HCT116 (cell line): ENCODE measurements around the gene KCNA3. TPM values are rescaled to one million over a fixed set of nuclear protein-coding genes. Genes with fewer than 3 reads are reported as not detected.

ENCODE experiments used
- ATAC-seq: fragments of 200-7000 bp; cut with Tn5 transposase; 2 replicates; pipeline ENCODE4 v1.9.1; 2020; ENCODE audit warnings: mild to moderate bottlenecking, moderate library complexity
- BruUV-seq: library from RNA; stranded (reverse); fragments of 400-500 nt; replicated peaks from 2 replicates; lab custom pipeline; 2021; lab: Mats Ljungman, UMichigan
- CTCF ChIA-PET: fragments of 300-600 bp; sonication (Branson Sonifier 250); formaldehyde crosslinking; loops from one replicate; lab custom pipeline; 2021; ENCODE audit warnings: antibody characterized with exemption; lab: Charles Lee
- POLR2A ChIA-PET: fragments of 300-600, 350-600 bp; sonication (Branson Sonifier 250); formaldehyde crosslinking; loops from one replicate; lab custom pipeline; 2021; ENCODE audit warnings: antibody characterized with exemption; lab: Charles Lee
- RAD21 ChIA-PET, 2 experiments: fragments of 300-600 bp; sonication (Branson Sonifier 250); formaldehyde crosslinking; loops; one replicate each; lab custom pipeline; 2023; ENCODE audit warnings: low total read pairs in 2 of 2; ENCODE audit not compliant: uncharacterized antibody in 2 of 2, unreplicated experiment in 2 of 2, low non-redundant PET in 1 of 2; lab: Charles Lee
- DNase-seq: peaks from one replicate; pipeline ENCODE4 v3.0.0-alpha.2; 2010; ENCODE audit warnings: low read depth, low spot score
- H2AFZ ChIP-seq: fragments of 200-600 bp; shearing (Covaris generic), sonication (generic); 2 replicates; pipeline ENCODE4 v1.6.1; 2017; ENCODE audit warnings: low read depth, mixed run types, mixed read lengths, antibody characterized with exemption, low read length; ENCODE audit not compliant: poor library complexity, severe bottlenecking
- H3K27ac ChIP-seq: 2 replicates; pipeline ENCODE4 v1.5.1; 2012; ENCODE audit warnings: low read depth, low read length
- H3K27me3 ChIP-seq: fragments of 200-600 bp; sonication (generic); 2 replicates; pipeline ENCODE4 v1.6.1; 2016; ENCODE audit warnings: mixed run types, low read length, mixed read lengths; ENCODE audit not compliant: insufficient read depth
- H3K36me3 ChIP-seq, 2 experiments: fragments of 200-500 bp in 1 of 2; fragments of 200-600 bp in 1 of 2; sonication (Bioruptor generic) in 1 of 2; sonication (generic) in 1 of 2; 2 replicates each; pipeline versions ENCODE4 v1.5.1 to v1.6.1; 2014 to 2016; ENCODE audit warnings: low read length in 2 of 2, inconsistent platforms in 1 of 2, mixed read lengths in 1 of 2, mixed run types in 1 of 2; ENCODE audit not compliant: insufficient read depth in 2 of 2, control insufficient read depth in 1 of 2
- H3K4me1 ChIP-seq, 2 experiments: fragments of 200-600 bp in 1 of 2; sonication (generic) in 1 of 2; 2 replicates each; pipeline versions ENCODE4 v1.5.1 to v1.6.1; 2012 to 2017; ENCODE audit warnings: low read length in 2 of 2, inconsistent platforms in 1 of 2, mild to moderate bottlenecking in 1 of 2, mixed read lengths in 1 of 2, mixed run types in 1 of 2, moderate library complexity in 1 of 2; ENCODE audit not compliant: insufficient read depth in 2 of 2, control insufficient read depth in 1 of 2
- H3K4me2 ChIP-seq: fragments of 200-600 bp; sonication (generic); 2 replicates; pipeline ENCODE4 v1.6.1; 2017; ENCODE audit warnings: mixed run types, low read length, mixed read lengths
- H3K4me3 ChIP-seq, 2 experiments: fragments of 200-600 bp in 1 of 2; sonication (generic) in 1 of 2; replicated peaks in 1 of 2; 2 replicates each; pipeline ENCODE4 v1.5.1; 2011 to 2016; ENCODE audit warnings: low read length in 2 of 2, control low read depth in 1 of 2, low read depth in 1 of 2, mild to moderate bottlenecking in 1 of 2, mixed read lengths in 1 of 2, mixed run types in 1 of 2
- H3K79me2 ChIP-seq: fragments of 200-600 bp; sonication (generic); 2 replicates; pipeline ENCODE4 v1.6.1; 2017; ENCODE audit warnings: mild to moderate bottlenecking, mixed run types, low read length, moderate library complexity, mixed read lengths; ENCODE audit not compliant: insufficient read depth
- H3K9ac ChIP-seq: fragments of 200-600 bp; sonication (generic); 2 replicates; pipeline ENCODE4 v1.6.1; 2016; ENCODE audit warnings: low read length, mixed read lengths
- H3K9me2 ChIP-seq: fragments of 200-600 bp; sonication (generic), shearing (Covaris generic); 2 replicates; pipeline ENCODE4 v1.6.1; 2017; ENCODE audit warnings: mixed run types, mild to moderate bottlenecking, moderate library complexity; ENCODE audit not compliant: insufficient read depth
- H3K9me3 ChIP-seq, 2 experiments: fragments of 200-500 bp in 1 of 2; fragments of 200-600 bp in 1 of 2; sonication (Bioruptor generic) in 1 of 2; sonication (generic) in 1 of 2; 2 replicates each; pipeline ENCODE4 v1.6.1; 2014 to 2017; ENCODE audit warnings: low read length in 2 of 2, mixed read lengths in 2 of 2, inconsistent platforms in 1 of 2, low read depth in 1 of 2, mild to moderate bottlenecking in 1 of 2, mixed run types in 1 of 2, moderate library complexity in 1 of 2; ENCODE audit not compliant: control insufficient read depth in 1 of 2, insufficient read depth in 1 of 2
- H4K20me1 ChIP-seq: fragments of 200-600 bp; sonication (generic), shearing (Covaris generic); 2 replicates; pipeline ENCODE4 v1.6.1; 2017; ENCODE audit warnings: mixed run types, mild to moderate bottlenecking, moderate library complexity; ENCODE audit not compliant: insufficient read depth
- CEBPB ChIP-seq: IDR thresholded peaks from 2 replicates; pipeline ENCODE4 v1.6.1; 2012; ENCODE audit warnings: low read depth
- EGR1 ChIP-seq: IDR thresholded peaks from 2 replicates; pipeline ENCODE4 v1.6.1; 2012; ENCODE audit warnings: low read depth
- ELF1 ChIP-seq: IDR thresholded peaks from 2 replicates; pipeline ENCODE4 v1.6.1; 2012; ENCODE audit warnings: low read depth, borderline replicate concordance
- FOSL1 ChIP-seq: IDR thresholded peaks from 2 replicates; pipeline ENCODE4 v1.6.1; 2012; ENCODE audit warnings: low read depth
- POLR2A ChIP-seq: IDR thresholded peaks from 2 replicates; pipeline ENCODE4 v1.7.0; 2011; ENCODE audit warnings: borderline replicate concordance; ENCODE audit not compliant: insufficient read depth, insufficient read length; ENCODE audit errors: extremely low read depth
- POLR2AphosphoS5 ChIP-seq: IDR thresholded peaks from 2 replicates; pipeline ENCODE4 v1.6.1; 2011; ENCODE audit warnings: mild to moderate bottlenecking, low read depth, low read length, moderate library complexity
- RAD21 ChIP-seq: IDR thresholded peaks from 2 replicates; pipeline ENCODE4 v1.6.1; 2012; ENCODE audit warnings: low read depth, mild to moderate bottlenecking
- SIN3A ChIP-seq: IDR thresholded peaks from 2 replicates; pipeline ENCODE4 v1.6.1; 2012; ENCODE audit warnings: low read depth
- SP1 ChIP-seq: IDR thresholded peaks from 2 replicates; pipeline ENCODE4 v1.6.1; 2012; ENCODE audit warnings: low read depth
- SRF ChIP-seq: IDR thresholded peaks from 2 replicates; pipeline ENCODE4 v1.6.1; 2012; ENCODE audit warnings: low read depth
- TCF7L2 ChIP-seq: IDR thresholded peaks from 2 replicates; pipeline ENCODE4 v1.7.0; 2011; ENCODE audit warnings: borderline replicate concordance, inconsistent platforms; ENCODE audit not compliant: insufficient read depth, insufficient read length; ENCODE audit errors: extremely low read depth
- YY1 ChIP-seq: IDR thresholded peaks from 2 replicates; pipeline ENCODE4 v1.6.1; 2011; ENCODE audit warnings: low read length, low read depth, moderate library complexity, mild to moderate bottlenecking; ENCODE audit not compliant: insufficient replicate concordance; ENCODE audit errors: extremely low read depth
- intact Hi-C: fragments of 100-400 bp; cut with micrococcal nuclease; formaldehyde crosslinking; loops from 2 replicates; pipeline ENCODE4 v1.10.0; 2022
- total RNA-seq: library from RNA; stranded (reverse); gene quantifications from one replicate; pipeline ENCODE4 v1.2.1, GENCODE V29; 2021; ENCODE audit not compliant: unreplicated experiment
- TF ChIP-seq, protein P1 (sequence below), 3 experiments: fragments of 200-600 bp in 1 of 3; sonication (generic) in 1 of 3; IDR thresholded peaks in 2 of 3; conservative IDR thresholded peaks in 1 of 3; 2 replicates each; pipeline ENCODE4 v1.5.1; 2012 to 2017; ENCODE audit warnings: low read depth in 2 of 3, low read length in 2 of 3, antibody characterized with exemption in 1 of 3, borderline replicate concordance in 1 of 3, control low read depth in 1 of 3, mild to moderate bottlenecking in 1 of 3, mixed read lengths in 1 of 3, mixed run types in 1 of 3, moderate library complexity in 1 of 3; ENCODE audit not compliant: insufficient read depth in 1 of 3

KCNA3 gene
- total RNA-seq, 1 experiment from 2014 or later = 0.07 TPM

DNA sequence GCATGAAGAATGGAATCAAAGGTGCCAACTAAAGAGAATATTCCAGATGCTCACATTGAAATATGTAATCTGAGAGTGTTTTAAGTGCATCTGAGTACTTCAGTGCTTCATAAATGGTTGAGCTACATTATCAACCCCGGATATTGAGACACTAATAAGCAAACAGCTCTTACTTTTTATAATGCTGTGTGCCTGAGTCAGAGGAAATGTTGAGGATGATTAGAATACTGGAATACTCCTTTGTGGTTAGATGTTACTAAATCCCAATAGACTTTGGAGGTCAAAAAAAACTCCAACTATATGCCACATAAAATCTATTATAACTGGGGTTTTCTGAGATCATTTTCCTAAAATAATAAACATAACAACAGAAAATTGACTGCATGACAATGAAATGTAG lies 12.5 kb upstream of the KCNA3 start:
- no TSS peak for BruUV-seq
- Histone ChIP-seq H3K9me3 (no peaks in the 10 kb centered on the region), H3K79me2 (no peaks in the 10 kb centered on the region), H3K4me2 (no peak overlapping the region), H3K27ac (no peak overlapping the region), H3K9ac (no peak overlapping the region), H3K9me2 (no peaks in the 10 kb centered on the region), H3K36me3 (no peaks in the 10 kb centered on the region), H4K20me1 (no peaks in the 10 kb centered on the region), H3K27me3 (peaks cover 72% of the 10 kb centered on the region), H3K4me1 (no peaks in the 10 kb centered on the region), H3K4me3 (no peak overlapping the region), H2AFZ (no peak overlapping the region)
- TF ChIP-seq TCF7L2 = no peak
- TF ChIP-seq POLR2A = no peak
- TF ChIP-seq POLR2AphosphoS5 = no peak
- TF ChIP-seq SIN3A = no peak
- no peak for TF ChIP-seq ELF1
- no peak for TF ChIP-seq FOSL1
- TF ChIP-seq SRF = no peak
- TF ChIP-seq YY1 = no peak
- no peak for TF ChIP-seq EGR1
- no peak for TF ChIP-seq RAD21
- ATAC-seq (no peak), DNase-seq (no peak)
- RAD21 ChIA-PET = no interaction called here
- POLR2A ChIA-PET = no interaction called here
- CTCF ChIA-PET = no interaction called here
- intact Hi-C loops = loop anchor here (5.0 kb wide), 1 partner anchor 35 kb away; no protein-coding TSS in a partner anchor

DNA sequence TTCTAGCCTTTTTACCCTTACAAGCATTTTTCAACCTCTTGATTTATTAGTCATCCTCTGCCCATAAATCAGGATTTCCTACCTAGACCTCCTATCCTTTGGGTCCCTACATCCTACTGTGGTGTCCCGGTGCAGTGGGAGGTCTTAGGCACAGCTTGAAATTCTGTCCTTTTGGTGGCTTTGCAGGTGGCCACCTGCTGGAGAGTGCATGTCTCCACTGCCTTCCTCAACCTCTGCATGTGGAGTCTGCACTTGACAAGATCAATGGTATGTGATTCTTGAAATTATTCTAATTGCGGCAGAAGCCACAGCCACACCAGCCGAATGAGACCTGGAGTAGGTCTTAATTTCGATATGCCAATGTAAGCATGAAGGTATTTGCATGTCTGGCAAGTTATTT lies 11.4 kb upstream of the KCNA3 start:
- Histone ChIP-seq H2AFZ (no peak overlapping the region), H3K9me3 (no peaks in the 10 kb centered on the region), H3K27ac (no peak overlapping the region), H3K27me3 (peaks cover 74% of the 10 kb centered on the region), H3K9me2 (no peaks in the 10 kb centered on the region), H3K4me2 (no peak overlapping the region), H4K20me1 (no peaks in the 10 kb centered on the region), H3K9ac (no peak overlapping the region), H3K36me3 (no peaks in the 10 kb centered on the region), H3K79me2 (no peaks in the 10 kb centered on the region), H3K4me1 (no peaks in the 10 kb centered on the region), H3K4me3 (no peak overlapping the region)
- RAD21 ChIA-PET = no interaction called here
- CTCF ChIA-PET = no interaction called here
- POLR2A ChIA-PET = no interaction called here
- DNase-seq (no peak), ATAC-seq (peak; percentile 69)
- intact Hi-C loops = loop anchor here (5.0 kb wide), 1 partner anchor 34 kb away; no protein-coding TSS in a partner anchor
- TF ChIP-seq SRF (no peak), SP1 (no peak), CEBPB (no peak)
- TF ChIP-seq, protein P1, sequence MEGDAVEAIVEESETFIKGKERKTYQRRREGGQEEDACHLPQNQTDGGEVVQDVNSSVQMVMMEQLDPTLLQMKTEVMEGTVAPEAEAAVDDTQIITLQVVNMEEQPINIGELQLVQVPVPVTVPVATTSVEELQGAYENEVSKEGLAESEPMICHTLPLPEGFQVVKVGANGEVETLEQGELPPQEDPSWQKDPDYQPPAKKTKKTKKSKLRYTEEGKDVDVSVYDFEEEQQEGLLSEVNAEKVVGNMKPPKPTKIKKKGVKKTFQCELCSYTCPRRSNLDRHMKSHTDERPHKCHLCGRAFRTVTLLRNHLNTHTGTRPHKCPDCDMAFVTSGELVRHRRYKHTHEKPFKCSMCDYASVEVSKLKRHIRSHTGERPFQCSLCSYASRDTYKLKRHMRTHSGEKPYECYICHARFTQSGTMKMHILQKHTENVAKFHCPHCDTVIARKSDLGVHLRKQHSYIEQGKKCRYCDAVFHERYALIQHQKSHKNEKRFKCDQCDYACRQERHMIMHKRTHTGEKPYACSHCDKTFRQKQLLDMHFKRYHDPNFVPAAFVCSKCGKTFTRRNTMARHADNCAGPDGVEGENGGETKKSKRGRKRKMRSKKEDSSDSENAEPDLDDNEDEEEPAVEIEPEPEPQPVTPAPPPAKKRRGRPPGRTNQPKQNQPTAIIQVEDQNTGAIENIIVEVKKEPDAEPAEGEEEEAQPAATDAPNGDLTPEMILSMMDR (IDR thresholded peaks at IDR 0.05 in 2 of 3, conservative IDR thresholded peaks at IDR 0.05 in 1 of 3; ENCODE audit: borderline replicate concordance in 1 of 3, insufficient read depth in 1 of 3, low read depth in 2 of 3, low read length in 2 of 3) = peak in 2 of 3 experiments; percentile 20 to 33; a peak in 3 of 6 replicates
- BruUV-seq = no TSS peak
